ENCODE data around the gene S1PR4. TPM values are rescaled to one million over a fixed set of nuclear protein-coding genes. Genes with fewer than 3 reads are reported as not detected.

Gene S1PR4
- total RNA-seq, 4 donors from 2014 or later, result 0.53 to 4.2 (median 1.9) TPM

- TF ChIP-seq POLR2A (IDR thresholded peaks at IDR 0.05) (peak in 1 of 4 donors; percentile 32), CTCF (IDR thresholded peaks at IDR 0.05) (peak in 1 of 6 experiments; percentile 1)
- intact Hi-C loops (cut with DNase I), result no loop called here
- peaks cover 17 to 20% (median 20%) of the 10 kb centered on the region in 3 donors for H3K4me1 ChIP-seq
- DNase-seq, result no peak
- H3K4me3 ChIP-seq, result no peak overlapping the region
- peak overlapping the region; percentile 71 to 77 (median 74) for H3K27ac ChIP-seq
- H3K36me3 ChIP-seq, result no peaks in the 10 kb centered on the region
- H3K27me3 ChIP-seq, result no peaks in the 10 kb centered on the region
- H3K9me3 ChIP-seq, result no peaks in the 10 kb centered on the region
- 75% methylated on average over 1 of the region's 11 CpGs; no CpG with 5 or more reads in 1 of the 2 donors for WGBS, 2 donors
Measured at GRCh38 chr19:3176715-3177501, 1.7 kb upstream of the S1PR4 start.

GRCh38 chr19:3178973-3179738 is 587 bp downstream of the S1PR4 start:
- no peaks in the 10 kb centered on the region for H3K36me3 ChIP-seq
- peak overlapping the region; percentile 5 to 58 (median 32) for H3K4me3 ChIP-seq
- H3K27ac ChIP-seq, result peak overlapping the region; percentile 34 to 83 (median 62)
- peaks cover 17 to 20% (median 19%) of the 10 kb centered on the region in 3 donors for H3K4me1 ChIP-seq
- intact Hi-C loops (cut with DNase I), result no loop called here
- no peaks in the 10 kb centered on the region for H3K27me3 ChIP-seq
- no peaks in the 10 kb centered on the region for H3K9me3 ChIP-seq
- 57 to 84% methylated on average over 10 to 29 of the region's 52 CpGs for WGBS, 2 donors
- DNase-seq, result no peak
- TF ChIP-seq POLR2A (IDR thresholded peaks at IDR 0.05), result no peak
- TF ChIP-seq CTCF (IDR thresholded peaks at IDR 0.05), result no peak

- Histone ChIP-seq H3K36me3 (no peaks in the 10 kb centered on the region), H3K27ac (peak overlapping the region in 3 of 4 donors; percentile 34 to 83 (median 74)), H3K4me1 (peaks cover 19 to 23% (median 20%) of the 10 kb centered on the region in 3 donors), H3K9me3 (no peaks in the 10 kb centered on the region), H3K4me3 (peak overlapping the region; percentile 19 to 58 (median 32)), H3K27me3 (no peaks in the 10 kb centered on the region)
- WGBS, 2 donors, result 75% methylated on average over 4 of the region's 31 CpGs; no CpG with 5 or more reads in 1 of the 2 donors
- no peak for DNase-seq
- TF ChIP-seq POLR2A (IDR thresholded peaks at IDR 0.05), result no peak
- no peak for TF ChIP-seq CTCF (IDR thresholded peaks at IDR 0.05)
- intact Hi-C loops (cut with DNase I), result no loop called here
Measured at GRCh38 chr19:3179739-3180293, 1.2 kb downstream of the S1PR4 start.

- DNase-seq, result no peak
- H3K36me3 ChIP-seq, result no peaks in the 10 kb centered on the region
- intact Hi-C loops (cut with DNase I), result no loop called here
- no peak overlapping the region for H3K27ac ChIP-seq
- WGBS, 2 donors, result 72 to 74% methylated on average over 10 to 13 of the region's 13 CpGs
- H3K27me3 ChIP-seq, result no peaks in the 10 kb centered on the region
- H3K4me3 ChIP-seq, result no peak overlapping the region
- peaks cover 21 to 38% (median 22%) of the 10 kb centered on the region in 3 donors for H3K4me1 ChIP-seq
- H3K9me3 ChIP-seq, result no peaks in the 10 kb centered on the region
- no peak for TF ChIP-seq POLR2A (IDR thresholded peaks at IDR 0.05)
- TF ChIP-seq CTCF (IDR thresholded peaks at IDR 0.05), result no peak
Measured at GRCh38 chr19:3183721-3184641, 5.4 kb downstream of the S1PR4 start.
